Nucleus accumbens (tissue), 56 donors: ENCODE results near the gene C16orf92.
"Not testable (repeated sequence)": the region's sequence is repeated elsewhere in the genome, so short reads cannot be mapped to it uniquely, and the experiment has no call there.

Experiments
- DNase-seq, 56 donors: peaks; one replicate each; lab custom pipeline; 2025; lab: John Stamatoyannopoulos, UW

Gene C16orf92

GRCh38 chr16:30003670-30004423, 19.2 kb upstream of the C16orf92 start:
- no peak for DNase-seq

GRCh38 chr16:30004424-30004776, 18.6 kb upstream of the C16orf92 start:
- no peak for DNase-seq

GRCh38 chr16:30004811-30005242, 18.2 kb upstream of the C16orf92 start:
- DNase-seq, result no peak

- DNase-seq, result peak in 8 of 56 donors; percentile 6 to 25 (median 12)
These were observed 17.5 kb upstream of the C16orf92 start for GRCh38 chr16:30005341-30006094.

- DNase-seq, result no peak
These were observed 16.9 kb upstream of the C16orf92 start for GRCh38 chr16:30006095-30006473.

GRCh38 chr16:30006659-30007377, 16.2 kb upstream of the C16orf92 start:
- DNase-seq, result no peak

GRCh38 chr16:30007378-30007895, 15.6 kb upstream of the C16orf92 start:
- no peak for DNase-seq

- DNase-seq, result no peak
These were observed 13.7 kb upstream of the C16orf92 start for GRCh38 chr16:30009085-30009862.

GRCh38 chr16:30009990-30010843, 12.8 kb upstream of the C16orf92 start:
- peak in 1 of 56 donors; percentile 60 for DNase-seq

- peak in 11 of 56 donors; percentile 15 to 72 (median 36) for DNase-seq
These were observed 11.9 kb upstream of the C16orf92 start, which contains the start of gene DOC2A for GRCh38 chr16:30010844-30011713. Gene DOC2A (minus strand): TSS chr16:30011027. CDS start chr16:30010222, 805 bp downstream.

- DNase-seq, result no peak
These were observed 11.1 kb upstream of the C16orf92 start for GRCh38 chr16:30011714-30012504.

- DNase-seq, result not testable (repeated sequence)
These were observed 10.4 kb upstream of the C16orf92 start for GRCh38 chr16:30012598-30012997.

GRCh38 chr16:30015450-30015849, 7.5 kb upstream of the C16orf92 start:
- not testable (repeated sequence) for DNase-seq

- DNase-seq, result no peak
These were observed 6.3 kb upstream of the C16orf92 start for GRCh38 chr16:30016555-30017276.

- DNase-seq, result no peak
These were observed 5.7 kb upstream of the C16orf92 start for GRCh38 chr16:30017277-30017656.

GRCh38 chr16:30017937-30018336, 5.1 kb upstream of the C16orf92 start:
- not testable (repeated sequence) for DNase-seq

GRCh38 chr16:30018731-30019158, 4.3 kb upstream of the C16orf92 start:
- DNase-seq, result no peak
